ENCODE results near the gene CACNB1.

The CACNB1 gene

GRCh38 chr17:39222866-39223834 is 25.7 kb upstream of the CACNB1 start:
- H3K27me3 ChIP-seq (ENCODE audit: control insufficient read depth, insufficient read depth, low read length), result peaks cover 62% of the 10 kb centered on the region

DNA sequence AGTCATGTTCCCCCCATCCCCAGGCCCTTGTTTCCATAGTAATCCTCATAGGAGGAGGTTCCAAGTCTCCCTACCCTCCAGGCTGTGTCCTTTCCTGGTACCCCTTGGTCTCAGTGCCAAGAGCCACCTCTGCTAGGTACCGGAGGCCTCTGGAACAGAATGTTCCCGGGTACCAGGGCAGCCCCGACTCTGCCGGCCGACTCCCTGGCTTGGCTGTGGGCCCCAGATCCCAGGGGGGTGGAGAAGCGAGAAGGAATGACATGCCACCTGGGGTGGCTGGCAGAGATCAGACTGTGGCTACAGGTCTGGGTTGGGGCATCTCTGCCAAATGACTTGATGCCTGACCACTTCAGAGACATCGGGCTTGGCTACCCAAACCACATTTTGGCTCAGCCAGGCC is 24.7 kb upstream of the CACNB1 start:
- H3K4me1 ChIP-seq (ENCODE audit: control insufficient read depth, insufficient read depth, low read length), result peaks cover 3% of the 10 kb centered on the region
- no peak overlapping the region for H3K4me3 ChIP-seq (ENCODE audit: low read length)
- peaks cover 58% of the 10 kb centered on the region for H3K27me3 ChIP-seq (ENCODE audit: control insufficient read depth, insufficient read depth, low read length)
- H3K9me3 ChIP-seq (ENCODE audit: control insufficient read depth, low read length), result no peaks in the 10 kb centered on the region
- no peaks in the 10 kb centered on the region for H3K36me3 ChIP-seq (ENCODE audit: control insufficient read depth, insufficient read depth, low read length)
- H3K9ac ChIP-seq (ENCODE audit: low read length), result no peak overlapping the region

More at GRCh38 chr17:39222866-39223834, 25.7 kb upstream of the CACNB1 start:
- Histone ChIP-seq H3K9me3 (ENCODE audit: control insufficient read depth, low read length) (no peaks in the 10 kb centered on the region), H3K4me1 (ENCODE audit: control insufficient read depth, insufficient read depth, low read length) (peaks cover 3% of the 10 kb centered on the region), H3K36me3 (ENCODE audit: control insufficient read depth, insufficient read depth, low read length) (no peaks in the 10 kb centered on the region), H3K4me3 (ENCODE audit: low read length) (no peak overlapping the region), H3K9ac (ENCODE audit: low read length) (no peak overlapping the region)

- peaks cover 3% of the 10 kb centered on the region for H3K4me1 ChIP-seq (ENCODE audit: control insufficient read depth, insufficient read depth, low read length)
- H3K36me3 ChIP-seq (ENCODE audit: control insufficient read depth, insufficient read depth, low read length), result no peaks in the 10 kb centered on the region
- no peaks in the 10 kb centered on the region for H3K9me3 ChIP-seq (ENCODE audit: control insufficient read depth, low read length)
- H3K9ac ChIP-seq (ENCODE audit: low read length), result no peak overlapping the region
- H3K4me3 ChIP-seq (ENCODE audit: low read length), result no peak overlapping the region
- H3K27me3 ChIP-seq (ENCODE audit: control insufficient read depth, insufficient read depth, low read length), result peaks cover 58% of the 10 kb centered on the region
Measured at GRCh38 chr17:39221572-39221971, 24.1 kb upstream of the CACNB1 start.

- Histone ChIP-seq H3K9me3 (ENCODE audit: control insufficient read depth, low read length) (no peaks in the 10 kb centered on the region), H3K36me3 (ENCODE audit: control insufficient read depth, insufficient read depth, low read length) (no peaks in the 10 kb centered on the region), H3K27me3 (ENCODE audit: control insufficient read depth, insufficient read depth, low read length) (peaks cover 47% of the 10 kb centered on the region), H3K4me3 (ENCODE audit: low read length) (no peak overlapping the region), H3K9ac (ENCODE audit: low read length) (no peak overlapping the region), H3K4me1 (ENCODE audit: control insufficient read depth, insufficient read depth, low read length) (no peaks in the 10 kb centered on the region)
Measured at GRCh38 chr17:39219647-39220154, 22.2 kb upstream of the CACNB1 start.

GRCh38 chr17:39218906-39219305 is 21.4 kb upstream of the CACNB1 start:
- H3K4me1 ChIP-seq (ENCODE audit: control insufficient read depth, insufficient read depth, low read length), result no peaks in the 10 kb centered on the region
- H3K9ac ChIP-seq (ENCODE audit: low read length), result no peak overlapping the region
- H3K4me3 ChIP-seq (ENCODE audit: low read length), result no peak overlapping the region
- peaks cover 40% of the 10 kb centered on the region for H3K27me3 ChIP-seq (ENCODE audit: control insufficient read depth, insufficient read depth, low read length)
- H3K9me3 ChIP-seq (ENCODE audit: control insufficient read depth, low read length), result no peaks in the 10 kb centered on the region
- no peaks in the 10 kb centered on the region for H3K36me3 ChIP-seq (ENCODE audit: control insufficient read depth, insufficient read depth, low read length)

GRCh38 chr17:39217734-39218369 is 20.4 kb upstream of the CACNB1 start:
- Histone ChIP-seq H3K36me3 (ENCODE audit: control insufficient read depth, insufficient read depth, low read length) (no peaks in the 10 kb centered on the region), H3K27me3 (ENCODE audit: control insufficient read depth, insufficient read depth, low read length) (peaks cover 33% of the 10 kb centered on the region), H3K4me3 (ENCODE audit: low read length) (no peak overlapping the region), H3K9ac (ENCODE audit: low read length) (no peak overlapping the region), H3K4me1 (ENCODE audit: control insufficient read depth, insufficient read depth, low read length) (no peaks in the 10 kb centered on the region), H3K9me3 (ENCODE audit: control insufficient read depth, low read length) (no peaks in the 10 kb centered on the region)

- peaks cover 22% of the 10 kb centered on the region for H3K4me1 ChIP-seq (ENCODE audit: control insufficient read depth, insufficient read depth, low read length)
- H3K27me3 ChIP-seq (ENCODE audit: control insufficient read depth, insufficient read depth, low read length), result peaks cover 39% of the 10 kb centered on the region
Measured at GRCh38 chr17:39213852-39214251, 16.4 kb upstream of the CACNB1 start.

DNA sequence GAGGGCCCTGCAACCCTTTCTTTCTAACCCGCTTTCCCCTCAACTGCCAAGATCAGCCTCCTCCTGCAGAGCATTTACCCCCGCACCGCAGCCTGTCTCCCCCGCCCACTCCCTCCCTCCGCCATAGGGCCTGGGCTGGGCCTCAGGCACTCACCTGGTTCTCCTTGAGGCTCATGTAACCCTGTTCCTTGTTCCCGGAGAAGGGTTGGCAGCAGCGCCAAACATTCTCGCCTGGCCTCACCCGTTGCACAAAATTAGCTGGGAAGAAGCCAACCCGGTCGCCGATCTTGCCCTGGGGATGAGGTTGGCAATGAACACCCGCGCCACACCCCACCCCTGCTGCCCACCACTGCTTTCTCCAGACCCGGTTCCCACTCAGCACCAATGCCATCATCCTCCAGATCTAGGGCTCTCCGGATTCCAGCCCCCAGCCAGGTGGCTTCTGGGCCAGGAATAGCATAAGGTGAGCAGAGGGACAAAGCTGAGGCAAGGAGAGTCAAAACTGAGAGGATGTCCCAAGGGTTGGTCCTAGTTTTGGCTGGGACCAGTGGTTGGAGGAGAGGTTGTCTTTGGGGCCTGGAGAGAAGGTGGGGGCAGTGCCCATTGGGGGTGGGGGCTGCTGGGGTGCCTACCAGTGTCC is 15.5 kb upstream of the CACNB1 start:
- peaks cover 34% of the 10 kb centered on the region for H3K27me3 ChIP-seq (ENCODE audit: control insufficient read depth, insufficient read depth, low read length)
- H3K4me1 ChIP-seq (ENCODE audit: control insufficient read depth, insufficient read depth, low read length), result peaks cover 25% of the 10 kb centered on the region
- no peak overlapping the region for H3K9ac ChIP-seq (ENCODE audit: low read length)
- no peaks in the 10 kb centered on the region for H3K36me3 ChIP-seq (ENCODE audit: control insufficient read depth, insufficient read depth, low read length)
- no peak overlapping the region for H3K4me3 ChIP-seq (ENCODE audit: low read length)
- H3K9me3 ChIP-seq (ENCODE audit: control insufficient read depth, low read length), result no peaks in the 10 kb centered on the region

More at GRCh38 chr17:39213852-39214251, 16.4 kb upstream of the CACNB1 start:
- Histone ChIP-seq H3K9me3 (ENCODE audit: control insufficient read depth, low read length) (no peaks in the 10 kb centered on the region), H3K9ac (ENCODE audit: low read length) (no peak overlapping the region), H3K4me3 (ENCODE audit: low read length) (no peak overlapping the region), H3K36me3 (ENCODE audit: control insufficient read depth, insufficient read depth, low read length) (no peaks in the 10 kb centered on the region)

GRCh38 chr17:39212195-39212810 is 14.8 kb upstream of the CACNB1 start:
- H3K4me3 ChIP-seq (ENCODE audit: low read length), result no peak overlapping the region
- no peak overlapping the region for H3K9ac ChIP-seq (ENCODE audit: low read length)
- no peaks in the 10 kb centered on the region for H3K36me3 ChIP-seq (ENCODE audit: control insufficient read depth, insufficient read depth, low read length)
- peaks cover 31% of the 10 kb centered on the region for H3K27me3 ChIP-seq (ENCODE audit: control insufficient read depth, insufficient read depth, low read length)
- H3K4me1 ChIP-seq (ENCODE audit: control insufficient read depth, insufficient read depth, low read length), result peaks cover 25% of the 10 kb centered on the region
- no peaks in the 10 kb centered on the region for H3K9me3 ChIP-seq (ENCODE audit: control insufficient read depth, low read length)

GRCh38 chr17:39210093-39210434 is 12.6 kb upstream of the CACNB1 start:
- no peaks in the 10 kb centered on the region for H3K9me3 ChIP-seq (ENCODE audit: control insufficient read depth, low read length)
- H3K9ac ChIP-seq (ENCODE audit: low read length), result peak overlapping the region; percentile 48
- no peaks in the 10 kb centered on the region for H3K36me3 ChIP-seq (ENCODE audit: control insufficient read depth, insufficient read depth, low read length)
- H3K27me3 ChIP-seq (ENCODE audit: control insufficient read depth, insufficient read depth, low read length), result peaks cover 23% of the 10 kb centered on the region
- no peak overlapping the region for H3K4me3 ChIP-seq (ENCODE audit: low read length)
- H3K4me1 ChIP-seq (ENCODE audit: control insufficient read depth, insufficient read depth, low read length), result peaks cover 25% of the 10 kb centered on the region

DNA sequence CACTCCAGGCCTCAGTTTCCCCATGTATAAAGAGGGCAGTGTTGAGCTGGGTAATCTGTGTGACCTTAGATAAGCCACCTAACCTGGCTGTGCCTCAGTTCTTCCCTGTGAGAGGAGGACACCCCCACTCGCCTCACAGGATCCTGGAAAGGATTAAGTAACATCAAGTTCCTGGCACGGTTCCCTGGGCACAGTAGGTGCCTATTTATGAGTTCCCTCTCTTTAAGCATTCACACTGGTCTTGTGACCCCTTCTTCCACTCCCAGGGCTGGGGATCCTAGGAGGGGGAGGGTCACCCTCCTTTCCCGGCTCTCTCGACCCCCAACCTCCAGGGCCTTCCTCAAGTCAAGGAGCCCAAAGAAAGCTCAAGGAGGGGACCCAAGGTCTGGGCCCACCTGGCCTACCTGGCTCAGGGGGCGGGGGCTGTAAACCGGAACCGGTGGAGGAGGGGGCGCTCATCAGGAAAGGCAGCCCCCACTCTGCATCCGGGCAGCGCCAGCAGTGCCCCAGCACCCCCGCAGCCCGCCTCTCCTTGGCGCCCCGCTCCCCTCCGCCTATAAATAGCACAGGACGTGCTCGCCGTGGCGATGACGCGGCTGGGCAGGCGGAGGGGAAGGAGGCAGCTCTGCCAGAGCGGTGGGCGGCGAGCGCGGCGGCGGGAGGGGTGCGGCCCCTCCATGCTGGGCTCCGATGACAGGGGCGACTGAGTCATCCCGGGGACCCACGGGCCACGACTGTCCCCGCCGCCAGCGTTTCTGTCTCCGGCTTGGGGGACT is 12.0 kb upstream of the CACNB1 start:
- no peaks in the 10 kb centered on the region for H3K9me3 ChIP-seq (ENCODE audit: control insufficient read depth, low read length)
- peaks cover 19% of the 10 kb centered on the region for H3K27me3 ChIP-seq (ENCODE audit: control insufficient read depth, insufficient read depth, low read length)
- peaks cover 25% of the 10 kb centered on the region for H3K4me1 ChIP-seq (ENCODE audit: control insufficient read depth, insufficient read depth, low read length)
- H3K4me3 ChIP-seq (ENCODE audit: low read length), result no peak overlapping the region
- peaks cover 1% of the 10 kb centered on the region for H3K36me3 ChIP-seq (ENCODE audit: control insufficient read depth, insufficient read depth, low read length)
- peak overlapping the region; percentile 48 for H3K9ac ChIP-seq (ENCODE audit: low read length)

All from mucosa of stomach (tissue), 1 donor.